ENCODE data around the gene F2.

- TF ChIP-seq MAX (IDR thresholded peaks at IDR 0.05), result no peak
- TF ChIP-seq SOX5 (CRISPR knock-in tag; IDR thresholded peaks at IDR 0.05; ENCODE audit: borderline replicate concordance), result no peak
These were observed 24.8 kb downstream of the F2 start for GRCh38 chr11:46743693-46744339.
